Liver (tissue), 9 donors: Measurements from ENCODE around the gene HIP1R. TPM values are rescaled to one million over a fixed set of nuclear protein-coding genes. Genes with fewer than 3 reads are reported as not detected.

ENCODE experiments used
- DNase-seq: peaks from one replicate; pipeline ENCODE4 v3.0.0-alpha.2; 2017; ENCODE audit warnings: low spot score
- H3K27ac ChIP-seq, 2 donors: one replicate each; pipeline ENCODE4 v1.7.0; 2013; ENCODE audit warnings: inconsistent platforms in 2 of 2, low read length in 2 of 2, control low read depth in 1 of 2, low read depth in 1 of 2, mild to moderate bottlenecking in 1 of 2
- H3K27me3 ChIP-seq, 4 donors: one replicate each; pipeline versions ENCODE4 v1.6.1 to v1.7.0; 2013; ENCODE audit warnings: low read length in 3 of 4, inconsistent platforms in 1 of 4, mild to moderate bottlenecking in 1 of 4, moderate library complexity in 1 of 4; ENCODE audit not compliant: control insufficient read depth in 4 of 4, insufficient read depth in 4 of 4
- H3K36me3 ChIP-seq, 4 donors: one replicate each; pipeline versions ENCODE4 v1.6.1 to v1.7.0; 2013; ENCODE audit warnings: low read length in 3 of 4, mild to moderate bottlenecking in 3 of 4, low read depth in 1 of 4, moderate library complexity in 1 of 4; ENCODE audit not compliant: control insufficient read depth in 4 of 4, insufficient read depth in 3 of 4
- H3K4me1 ChIP-seq, 4 donors: one replicate each; pipeline versions ENCODE4 v1.6.1 to v1.7.0; 2013; ENCODE audit warnings: low read length in 3 of 4, mild to moderate bottlenecking in 3 of 4, moderate library complexity in 1 of 4; ENCODE audit not compliant: control insufficient read depth in 4 of 4, insufficient read depth in 4 of 4
- H3K4me3 ChIP-seq, 3 donors: one replicate each; pipeline versions ENCODE4 v1.6.1 to v1.7.0; 2013; ENCODE audit warnings: low read length in 3 of 3, control low read depth in 1 of 3, low read depth in 1 of 3, mild to moderate bottlenecking in 1 of 3
- H3K9ac ChIP-seq, 2 donors: one replicate each; pipeline ENCODE4 v1.7.0; 2013; ENCODE audit warnings: low read length in 2 of 2, mild to moderate bottlenecking in 2 of 2, moderate library complexity in 2 of 2, control low read depth in 1 of 2, low read depth in 1 of 2
- H3K9me3 ChIP-seq, 4 donors: one replicate each; pipeline versions ENCODE4 v1.6.1 to v1.7.0; 2013; ENCODE audit warnings: low read length in 3 of 4; ENCODE audit not compliant: control insufficient read depth in 4 of 4
- CTCF ChIP-seq: fragments of 150-350 bp; IDR thresholded peaks from 2 replicates; pipeline ENCODE4 v1.5.1; 2017; ENCODE audit warnings: improper control_type of control experiment, low read depth, low read length; ENCODE audit not compliant: missing input control
- EGR1 ChIP-seq, 2 donors: IDR thresholded peaks; 2 replicates each; pipeline ENCODE4 v1.6.1; 2016 to 2018; ENCODE audit warnings: antibody characterized with exemption in 2 of 2, low read depth in 2 of 2
- FOXA1 ChIP-seq: IDR thresholded peaks from 2 replicates; pipeline ENCODE4 v1.6.1; 2016; ENCODE audit warnings: antibody characterized with exemption
- FOXA2 ChIP-seq: IDR thresholded peaks from 2 replicates; pipeline ENCODE4 v1.6.1; 2016; ENCODE audit warnings: antibody characterized with exemption
- GABPA ChIP-seq, 2 donors: IDR thresholded peaks in 1 of 2; conservative IDR thresholded peaks in 1 of 2; 2 replicates each; pipeline ENCODE4 v1.6.1; 2016; ENCODE audit warnings: antibody characterized with exemption in 2 of 2, mild to moderate bottlenecking in 1 of 2, moderate library complexity in 1 of 2
- HNF4A ChIP-seq, 2 donors: conservative IDR thresholded peaks; 2 replicates each; pipeline ENCODE4 v1.6.1; 2016; ENCODE audit warnings: antibody characterized with exemption in 2 of 2, mild to moderate bottlenecking in 2 of 2
- HNF4G ChIP-seq: IDR thresholded peaks from 2 replicates; pipeline ENCODE4 v1.6.1; 2016; ENCODE audit warnings: antibody characterized with exemption
- JUND ChIP-seq, 2 donors: IDR thresholded peaks; 2 replicates each; pipeline ENCODE4 v1.6.1; 2016; ENCODE audit warnings: antibody characterized with exemption in 2 of 2
- MAX ChIP-seq: IDR thresholded peaks from 2 replicates; pipeline ENCODE4 v1.6.1; 2016; ENCODE audit warnings: antibody characterized with exemption
- NR2F2 ChIP-seq: IDR thresholded peaks from 2 replicates; pipeline ENCODE4 v1.6.1; 2016; ENCODE audit warnings: antibody characterized with exemption
- RAD21 ChIP-seq, 2 donors: IDR thresholded peaks; 2 replicates each; pipeline ENCODE4 v1.6.1; 2016; ENCODE audit warnings: antibody characterized with exemption in 2 of 2, mild to moderate bottlenecking in 2 of 2
- REST ChIP-seq: IDR thresholded peaks from 2 replicates; pipeline ENCODE4 v1.6.1; 2016; ENCODE audit warnings: antibody characterized with exemption, mild to moderate bottlenecking
- RXRA ChIP-seq, 2 donors: IDR thresholded peaks; 2 replicates each; pipeline ENCODE4 v1.6.1; 2017 to 2018; ENCODE audit warnings: antibody characterized with exemption in 2 of 2, mild to moderate bottlenecking in 1 of 2
- SP1 ChIP-seq: IDR thresholded peaks from 2 replicates; pipeline ENCODE4 v1.6.1; 2018; ENCODE audit warnings: antibody characterized with exemption, mild to moderate bottlenecking
- TAF1 ChIP-seq: conservative IDR thresholded peaks from 2 replicates; pipeline ENCODE4 v1.6.1; 2016; ENCODE audit warnings: antibody characterized with exemption, mild to moderate bottlenecking
- YY1 ChIP-seq: IDR thresholded peaks from 2 replicates; pipeline ENCODE4 v1.6.1; 2016; ENCODE audit warnings: antibody characterized with exemption, mild to moderate bottlenecking
- WGBS: extraction: QIAGEN DNeasy Blood & Tissue Kit; methylation state at CpG from one replicate; pipeline ENCODE4 v1.1.7; 2013; 5-methylcytosine and 5-hydroxymethylcytosine counted together
- polyA plus RNA-seq, 2 donors: library from polyadenylated mRNA; stranded (reverse) in 1 of 2; unstranded in 1 of 2; fragments of 200-250 nt in 1 of 2; fragments of >200 nt in 1 of 2; fragmentation: Nextera tagmentation in 1 of 2; extraction: Ambion mirVana in 1 of 2; gene quantifications; one replicate each; pipeline versions ENCODE4 v1.2.1 to v1.2.3, GENCODE V29; 2013 to 2015
- total RNA-seq, 2 donors: library from RNA; depleted of rRNA; stranded (reverse); fragments of >200 nt; gene quantifications; one replicate each; pipeline ENCODE4 v1.2.3, GENCODE V29; 2014
- TF ChIP-seq, protein P1 (sequence below): IDR thresholded peaks from 2 replicates; pipeline ENCODE4 v1.6.1; 2016; ENCODE audit warnings: antibody characterized with exemption
- TF ChIP-seq, protein P2 (sequence below): IDR thresholded peaks from 2 replicates; pipeline ENCODE4 v1.6.1; 2016; ENCODE audit warnings: antibody characterized with exemption
- donor health status: healthy.
- donor health status: healthy.
- donor health status: healthy.
- donor health status: healthy.
- donor health status: healthy.

Gene HIP1R
- total and polyA plus RNA-seq, 4 donors: 12.4 to 52.5 (median 17.0) TPM

- Histone ChIP-seq H3K9ac (no peak overlapping the region), H3K27me3 (no peaks in the 10 kb centered on the region), H3K27ac (no peak overlapping the region), H3K4me1 (peaks cover 0 to 3% (median 1%) of the 10 kb centered on the region in 4 donors), H3K4me3 (no peak overlapping the region), H3K36me3 (no peaks in the 10 kb centered on the region), H3K9me3 (no peaks in the 10 kb centered on the region)
- no peak for DNase-seq
- no peak for TF ChIP-seq FOXA2
- TF ChIP-seq CTCF: no peak
- no peak for TF ChIP-seq SP1
- WGBS: 88% methylated on average over 5 of the region's 5 CpGs
Measured at GRCh38 chr12:122789637-122790036, 45.6 kb upstream of the HIP1R start.

DNA sequence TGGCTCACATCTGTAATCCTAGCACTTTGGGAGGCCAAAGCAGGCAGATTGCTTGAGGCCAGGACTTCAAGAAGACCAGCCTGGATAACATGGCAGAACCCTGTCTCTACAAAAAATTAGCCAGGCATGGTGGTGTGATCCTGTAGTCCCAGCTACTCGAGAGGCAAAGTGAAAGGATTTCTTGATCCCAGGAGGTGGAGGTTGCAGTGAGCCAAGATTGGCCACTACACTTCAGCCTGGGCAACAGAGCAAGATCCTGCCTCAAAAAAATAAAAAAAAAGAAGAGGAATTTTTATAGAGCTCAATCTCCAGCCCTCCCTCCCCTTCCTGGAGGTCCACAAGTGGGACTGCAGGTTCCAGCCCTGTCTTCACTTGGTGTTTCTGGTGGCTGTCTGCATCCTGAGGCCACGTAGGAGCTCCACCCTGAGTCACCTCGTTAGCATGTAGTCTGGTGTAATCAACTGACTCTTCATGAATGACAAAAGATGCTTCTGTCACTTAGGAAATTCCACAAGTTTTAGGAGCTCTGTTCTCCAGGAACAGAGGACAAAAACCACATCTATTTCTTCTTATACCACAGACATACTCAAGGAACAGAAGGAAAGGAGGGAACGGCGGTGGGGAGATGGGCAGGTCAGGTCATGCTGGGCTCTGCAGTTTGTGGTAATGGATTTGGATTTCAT, 44.7 kb upstream of the HIP1R start:
- H3K4me1 ChIP-seq: peaks cover 0 to 3% (median 1%) of the 10 kb centered on the region in 4 donors
- 91% methylated on average over 5 of the region's 5 CpGs for WGBS
- H3K9me3 ChIP-seq: no peaks in the 10 kb centered on the region
- no peaks in the 10 kb centered on the region for H3K27me3 ChIP-seq
- H3K9ac ChIP-seq: no peak overlapping the region
- no peak overlapping the region for H3K4me3 ChIP-seq
- H3K36me3 ChIP-seq: no peaks in the 10 kb centered on the region
- H3K27ac ChIP-seq: no peak overlapping the region
- TF ChIP-seq RXRA (IDR thresholded peaks at IDR 0.05): no peak
- TF ChIP-seq, protein P1, sequence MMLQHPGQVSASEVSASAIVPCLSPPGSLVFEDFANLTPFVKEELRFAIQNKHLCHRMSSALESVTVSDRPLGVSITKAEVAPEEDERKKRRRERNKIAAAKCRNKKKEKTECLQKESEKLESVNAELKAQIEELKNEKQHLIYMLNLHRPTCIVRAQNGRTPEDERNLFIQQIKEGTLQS: no peak
- no peak for TF ChIP-seq GABPA (IDR thresholded peaks at IDR 0.05 in 1 of 2, conservative IDR thresholded peaks at IDR 0.05 in 1 of 2)
- no peak for TF ChIP-seq FOXA2
- TF ChIP-seq MAX: no peak
- no peak for TF ChIP-seq HNF4A (conservative IDR thresholded peaks at IDR 0.05)
- no peak for TF ChIP-seq EGR1 (IDR thresholded peaks at IDR 0.05; ENCODE audit: low read depth in 2 of 2)
- no peak for TF ChIP-seq TAF1
- TF ChIP-seq RAD21 (IDR thresholded peaks at IDR 0.05): no peak
- no peak for TF ChIP-seq YY1
- no peak for TF ChIP-seq CTCF
- no peak for TF ChIP-seq SP1
- no peak for TF ChIP-seq HNF4G
- no peak for TF ChIP-seq REST
- no peak for TF ChIP-seq NR2F2
- no peak for TF ChIP-seq JUND (IDR thresholded peaks at IDR 0.05)
- TF ChIP-seq, protein P2, sequence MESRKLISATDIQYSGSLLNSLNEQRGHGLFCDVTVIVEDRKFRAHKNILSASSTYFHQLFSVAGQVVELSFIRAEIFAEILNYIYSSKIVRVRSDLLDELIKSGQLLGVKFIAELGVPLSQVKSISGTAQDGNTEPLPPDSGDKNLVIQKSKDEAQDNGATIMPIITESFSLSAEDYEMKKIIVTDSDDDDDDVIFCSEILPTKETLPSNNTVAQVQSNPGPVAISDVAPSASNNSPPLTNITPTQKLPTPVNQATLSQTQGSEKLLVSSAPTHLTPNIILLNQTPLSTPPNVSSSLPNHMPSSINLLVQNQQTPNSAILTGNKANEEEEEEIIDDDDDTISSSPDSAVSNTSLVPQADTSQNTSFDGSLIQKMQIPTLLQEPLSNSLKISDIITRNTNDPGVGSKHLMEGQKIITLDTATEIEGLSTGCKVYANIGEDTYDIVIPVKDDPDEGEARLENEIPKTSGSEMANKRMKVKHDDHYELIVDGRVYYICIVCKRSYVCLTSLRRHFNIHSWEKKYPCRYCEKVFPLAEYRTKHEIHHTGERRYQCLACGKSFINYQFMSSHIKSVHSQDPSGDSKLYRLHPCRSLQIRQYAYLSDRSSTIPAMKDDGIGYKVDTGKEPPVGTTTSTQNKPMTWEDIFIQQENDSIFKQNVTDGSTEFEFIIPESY: no peak
- TF ChIP-seq FOXA1: no peak
- no peak for DNase-seq
